Adrenal gland (tissue), 12 donors: ENCODE measurements around the gene MRPL21. TPM values are rescaled to one million over a fixed set of nuclear protein-coding genes. Genes with fewer than 3 reads are reported as not detected.

Source experiments
- DNase-seq, 7 donors: peaks; one replicate each; pipeline ENCODE4 v3.0.0-alpha.2; 2019 to 2020
- H3K27ac ChIP-seq, 5 donors: fragments of 200-600 bp; sonication (generic) in 4 of 5; 1 replicate in 3 of 5; 2 replicates in 2 of 5; pipeline versions ENCODE4 v1.5.1 to v1.8.0; 2016 to 2020; ENCODE audit warnings: mild to moderate bottlenecking in 1 of 5
- H3K27me3 ChIP-seq: fragments of 200-600 bp; 2 replicates; pipeline ENCODE4 v1.8.0; 2021
- H3K36me3 ChIP-seq, 2 donors: fragments of 200-600 bp; replicated peaks in 1 of 2; 1 replicate in 1 of 2; 2 replicates in 1 of 2; pipeline versions ENCODE4 v1.5.1 to v1.8.0; 2018 to 2022
- H3K4me1 ChIP-seq, 2 donors: fragments of 200-600 bp; replicated peaks in 1 of 2; 1 replicate in 1 of 2; 2 replicates in 1 of 2; pipeline versions ENCODE4 v1.5.1 to v1.8.0; 2018 to 2021
- H3K4me3 ChIP-seq, 4 donors: fragments of 200-600 bp; sonication (generic) in 3 of 4; one replicate each; pipeline ENCODE4 v1.5.1; 2016 to 2018
- H3K9me3 ChIP-seq, 3 donors: fragments of 200-600 bp; sonication (generic) in 1 of 3; replicated peaks in 1 of 3; 1 replicate in 2 of 3; 2 replicates in 1 of 3; pipeline versions ENCODE4 v1.5.1 to v1.8.0; 2016 to 2021
- CTCF ChIP-seq, 6 experiments: fragments of 450-650 bp in 4 of 6; fragments of 200-600 bp in 2 of 6; sonication (generic) in 1 of 6; IDR thresholded peaks; 1 replicate in 5 of 6; 2 replicates in 1 of 6; pipeline versions ENCODE4 v1.5.1 to v1.8.0; 2016 to 2021; ENCODE audit warnings: antibody characterized with exemption in 6 of 6, mild to moderate bottlenecking in 2 of 6, moderate library complexity in 1 of 6
- POLR2A ChIP-seq, 2 donors: fragments of 450-650 bp; IDR thresholded peaks; one replicate each; pipeline ENCODE4 v1.6.1; 2017; ENCODE audit warnings: antibody characterized with exemption in 2 of 2, mild to moderate bottlenecking in 2 of 2, moderate library complexity in 1 of 2
- WGBS, 4 donors: extraction: QIAGEN DNeasy Blood & Tissue Kit in 2 of 4; methylation state at CpG; one replicate each; pipeline versions ENCODE4 v1.1.5 to v1.1.7; 2013 to 2017; 5-methylcytosine and 5-hydroxymethylcytosine counted together
- intact Hi-C, 2 donors: fragments of 100-400 bp; cut with DNase I; formaldehyde crosslinking; loops; one replicate each; pipeline versions ENCODE4 v1.14.1 to v1.15.0; 2022 to 2023
- polyA plus RNA-seq, 3 donors: library from polyadenylated mRNA; stranded (reverse); fragments of 200-250 nt in 2 of 3; fragments of 350-450 nt in 1 of 3; fragmentation: Illumina TruSeq in 1 of 3; extraction: RNeasy Lipid Tissue Mini Kit (QIAGEN cat#74804) in 1 of 3; gene quantifications; one replicate each; pipeline ENCODE4 v1.2.3, GENCODE V29; 2013 to 2014
- total RNA-seq, 9 donors: library from RNA; depleted of rRNA in 4 of 9; stranded (reverse); fragments of >200 nt in 4 of 9; fragments of 120-200 nt in 1 of 9; fragmentation: NEBNext Ultra II Directional in 1 of 9; extraction: Animal tissue kit (Norgen Biotek cat#: 25700) in 1 of 9; gene quantifications; one replicate each; pipeline versions ENCODE4 v1.1.0 to v1.2.4, GENCODE V29; 2013 to 2023
- donor health status: healthy with polysubstance abuse.
- donor health status: Bipolar disorder and iron deficiency.
- donor health status: DM: yes; HTN: yes; CAD: no.
- donor health status: DM: no; HTN: no; CAD: no.
- donor health status: DM: no; HTN: no; CAD: no.
- donor health status: DM: yes; HTN: yes; CAD: no.

The MRPL21 gene
- total and polyA plus RNA-seq, 12 donors: 31.1 to 77.8 (median 47.4) TPM

GRCh38 chr11:68936676-68937620, 33.3 kb upstream of the MRPL21 start:
- no peaks in the 10 kb centered on the region for H3K9me3 ChIP-seq
- no peak for TF ChIP-seq CTCF (IDR thresholded peaks at IDR 0.05)
- TF ChIP-seq POLR2A (IDR thresholded peaks at IDR 0.05): no peak
- intact Hi-C loops: loop anchor here in 1 of 2 donors (10.0 kb wide), 1 partner anchor 148 kb away; no protein-coding TSS in a partner anchor
- DNase-seq: no peak
- H3K36me3 ChIP-seq: peaks cover 0 to 70% of the 10 kb centered on the region in 2 donors
- H3K27me3 ChIP-seq: no peaks in the 10 kb centered on the region
- no peak overlapping the region for H3K4me3 ChIP-seq
- H3K4me1 ChIP-seq: no peaks in the 10 kb centered on the region
- H3K27ac ChIP-seq: no peak overlapping the region
- WGBS, 4 donors: 92 to 95% (median 94%) methylated on average over 13 to 29 of the region's 29 CpGs

GRCh38 chr11:68936358-68936636, 32.7 kb upstream of the MRPL21 start:
- TF ChIP-seq POLR2A (IDR thresholded peaks at IDR 0.05): no peak
- no peak for TF ChIP-seq CTCF (IDR thresholded peaks at IDR 0.05)
- intact Hi-C loops: loop anchor here in 1 of 2 donors (10.0 kb wide), 1 partner anchor 149 kb away; no protein-coding TSS in a partner anchor
- no peaks in the 10 kb centered on the region for H3K9me3 ChIP-seq
- H3K4me3 ChIP-seq: no peak overlapping the region
- no peaks in the 10 kb centered on the region for H3K4me1 ChIP-seq
- 94 to 97% (median 97%) methylated on average over 6 to 10 of the region's 10 CpGs for WGBS, 4 donors
- no peak overlapping the region for H3K27ac ChIP-seq
- no peaks in the 10 kb centered on the region for H3K27me3 ChIP-seq
- DNase-seq: no peak
- peaks cover 0 to 71% of the 10 kb centered on the region in 2 donors for H3K36me3 ChIP-seq

DNA sequence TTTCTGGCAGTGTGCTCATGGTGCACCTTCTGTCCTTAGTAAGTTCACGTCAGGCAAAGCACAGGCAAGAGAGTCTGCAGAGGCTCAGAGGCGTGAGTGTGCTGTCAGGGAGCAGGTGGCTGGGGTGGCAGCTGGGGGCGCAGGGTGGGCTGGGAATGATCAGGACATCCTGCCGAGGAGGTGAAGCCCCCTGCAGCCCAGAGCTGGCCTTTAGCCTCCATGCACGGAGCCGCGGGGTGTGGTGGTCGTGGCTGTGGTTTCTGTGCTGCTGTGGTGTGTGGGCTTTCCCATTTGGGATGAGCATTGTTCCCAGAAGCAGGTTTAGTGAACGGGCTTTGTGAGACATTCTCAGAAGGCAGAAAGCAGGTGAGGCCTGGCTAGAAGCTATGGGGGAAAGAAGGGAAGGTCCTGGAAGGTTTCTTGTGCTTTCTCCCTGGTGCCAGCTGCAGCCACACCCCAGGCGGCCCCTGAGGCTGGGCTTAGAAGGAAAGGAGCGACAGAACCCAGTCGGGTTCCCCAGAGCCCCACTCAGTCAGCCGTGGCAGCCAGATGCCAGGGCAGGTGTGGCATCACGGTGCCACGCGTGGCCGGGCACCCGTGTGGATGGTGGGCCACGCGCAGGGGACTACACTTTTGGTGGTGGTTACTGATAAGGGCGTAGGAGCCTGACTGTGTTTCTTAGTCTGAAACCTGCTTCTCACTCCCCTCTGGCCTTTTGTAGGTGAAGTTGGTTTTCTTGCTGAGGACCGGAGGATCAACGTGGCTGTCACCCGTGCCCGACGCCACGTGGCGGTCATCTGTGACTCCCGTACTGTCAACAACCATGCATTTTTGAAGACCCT, 32.1 kb upstream of the MRPL21 start:
- WGBS, 4 donors: 92 to 97% (median 95%) methylated on average over 29 of the region's 29 CpGs
- Histone ChIP-seq H3K36me3 (peaks cover 0 to 77% of the 10 kb centered on the region in 2 donors), H3K27ac (no peak overlapping the region), H3K4me3 (no peak overlapping the region), H3K4me1 (no peaks in the 10 kb centered on the region), H3K27me3 (no peaks in the 10 kb centered on the region), H3K9me3 (no peaks in the 10 kb centered on the region)
- TF ChIP-seq CTCF (IDR thresholded peaks at IDR 0.05) (no peak), POLR2A (IDR thresholded peaks at IDR 0.05) (no peak)
- intact Hi-C loops: loop anchor here in 1 of 2 donors (10.0 kb wide), 1 partner anchor 149 kb away; no protein-coding TSS in a partner anchor
- no peak for DNase-seq

DNA sequence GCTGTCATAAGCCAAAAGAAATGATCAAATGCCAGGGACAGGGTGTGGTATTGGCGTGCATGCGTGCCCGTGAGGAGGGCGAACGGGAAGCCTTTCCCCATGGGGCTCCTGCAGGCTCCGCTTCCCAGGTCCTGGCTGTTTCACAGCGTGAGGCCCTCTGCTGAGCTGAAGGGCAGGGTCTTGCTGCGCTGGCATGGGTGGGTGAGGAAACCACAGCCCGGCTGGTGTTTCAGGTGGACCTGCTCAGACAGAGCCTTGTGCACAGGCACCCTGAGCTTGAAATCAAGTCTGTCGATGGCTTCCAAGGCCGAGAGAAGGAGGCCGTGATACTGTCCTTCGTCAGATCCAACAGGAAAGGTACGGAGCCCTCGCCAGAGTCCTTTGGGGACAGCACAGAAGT, 31.4 kb upstream of the MRPL21 start:
- H3K27me3 ChIP-seq: no peaks in the 10 kb centered on the region
- H3K36me3 ChIP-seq: peaks cover 0 to 81% of the 10 kb centered on the region in 2 donors
- H3K9me3 ChIP-seq: no peaks in the 10 kb centered on the region
- intact Hi-C loops: loop anchor here in 1 of 2 donors (10.0 kb wide), 1 partner anchor 150 kb away; no protein-coding TSS in a partner anchor
- H3K27ac ChIP-seq: no peak overlapping the region
- no peak for DNase-seq
- no peak for TF ChIP-seq POLR2A (IDR thresholded peaks at IDR 0.05)
- no peak for TF ChIP-seq CTCF (IDR thresholded peaks at IDR 0.05)
- 93 to 97% (median 94%) methylated on average over 13 to 15 of the region's 15 CpGs for WGBS, 4 donors
- no peaks in the 10 kb centered on the region for H3K4me1 ChIP-seq
- no peak overlapping the region for H3K4me3 ChIP-seq
